ENCODE data around the gene EXOC4.

DNA sequence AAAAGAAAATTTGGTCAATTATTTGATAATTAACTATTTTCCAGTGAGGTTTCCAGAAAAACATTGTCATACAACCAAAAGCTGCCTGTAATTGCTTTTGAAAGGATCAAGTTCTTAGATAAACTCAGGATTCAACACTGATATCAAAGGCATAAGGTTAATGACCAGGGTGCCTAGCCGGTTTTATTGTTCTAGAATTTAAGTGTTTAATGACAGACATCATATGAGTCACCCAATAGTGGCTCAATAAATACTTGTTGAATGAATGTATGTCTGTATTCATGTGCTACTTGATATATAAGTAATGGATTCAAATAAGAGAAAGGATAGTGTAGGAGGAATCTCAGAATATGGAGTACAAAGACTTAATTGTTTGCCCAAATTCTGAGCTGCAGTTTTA lies 678.2 kb downstream of the EXOC4 start:
- TF ChIP-seq POLR2A (IDR thresholded peaks at IDR 0.05): no peak
- TF ChIP-seq, protein P1, sequence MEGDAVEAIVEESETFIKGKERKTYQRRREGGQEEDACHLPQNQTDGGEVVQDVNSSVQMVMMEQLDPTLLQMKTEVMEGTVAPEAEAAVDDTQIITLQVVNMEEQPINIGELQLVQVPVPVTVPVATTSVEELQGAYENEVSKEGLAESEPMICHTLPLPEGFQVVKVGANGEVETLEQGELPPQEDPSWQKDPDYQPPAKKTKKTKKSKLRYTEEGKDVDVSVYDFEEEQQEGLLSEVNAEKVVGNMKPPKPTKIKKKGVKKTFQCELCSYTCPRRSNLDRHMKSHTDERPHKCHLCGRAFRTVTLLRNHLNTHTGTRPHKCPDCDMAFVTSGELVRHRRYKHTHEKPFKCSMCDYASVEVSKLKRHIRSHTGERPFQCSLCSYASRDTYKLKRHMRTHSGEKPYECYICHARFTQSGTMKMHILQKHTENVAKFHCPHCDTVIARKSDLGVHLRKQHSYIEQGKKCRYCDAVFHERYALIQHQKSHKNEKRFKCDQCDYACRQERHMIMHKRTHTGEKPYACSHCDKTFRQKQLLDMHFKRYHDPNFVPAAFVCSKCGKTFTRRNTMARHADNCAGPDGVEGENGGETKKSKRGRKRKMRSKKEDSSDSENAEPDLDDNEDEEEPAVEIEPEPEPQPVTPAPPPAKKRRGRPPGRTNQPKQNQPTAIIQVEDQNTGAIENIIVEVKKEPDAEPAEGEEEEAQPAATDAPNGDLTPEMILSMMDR (IDR thresholded peaks at IDR 0.05): no peak
